ENCODE measurements around the gene TBX20. TPM values are rescaled to one million over a fixed set of nuclear protein-coding genes. Genes with fewer than 3 reads are reported as not detected.

The TBX20 gene
- total RNA-seq, 1 donor from 2014 or later: 1.0 TPM

DNA sequence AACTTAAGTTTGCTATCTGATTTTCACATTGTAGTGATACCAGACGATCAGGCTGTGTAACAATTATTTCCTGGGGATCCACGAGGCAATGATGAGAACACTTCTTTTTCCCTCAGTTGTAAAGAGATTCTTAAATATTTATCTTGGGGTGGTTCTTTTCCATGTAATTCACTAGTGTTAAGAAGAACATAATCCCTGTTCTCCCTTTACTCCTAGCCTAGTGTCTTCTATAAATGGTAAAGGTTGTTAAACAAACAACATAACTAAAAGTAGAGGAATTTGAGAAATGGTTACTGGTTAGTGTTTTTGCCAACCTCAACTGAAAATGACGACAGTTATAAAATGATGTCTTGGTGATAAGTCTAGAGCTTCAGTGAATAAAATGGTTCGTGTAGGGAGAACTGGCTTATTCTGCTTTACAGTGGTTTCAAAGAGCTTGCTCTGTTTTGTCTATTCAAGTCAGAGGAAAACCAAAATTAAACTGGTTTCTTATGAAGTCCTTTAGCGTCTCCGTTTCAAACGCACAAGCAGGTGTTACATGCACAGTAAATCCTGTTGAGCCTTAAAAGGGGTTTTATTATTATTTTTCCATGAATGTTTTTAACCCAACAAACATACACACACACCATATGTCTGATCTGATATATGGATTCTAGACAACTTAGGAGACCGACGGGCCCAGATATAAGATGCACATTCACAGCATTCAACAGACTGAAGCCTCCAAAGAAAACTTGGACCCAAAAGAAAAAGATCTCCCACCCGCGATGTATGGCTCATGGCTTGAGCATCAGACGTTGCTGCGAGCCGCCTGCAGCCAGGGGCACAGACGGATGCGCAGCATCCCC lies 1.1 kb downstream of the TBX20 start:
- no peak for DNase-seq (ENCODE audit: low read depth)
- H3K4me3 ChIP-seq (ENCODE audit: low read depth, low read length): peak overlapping the region; percentile 54

DNA sequence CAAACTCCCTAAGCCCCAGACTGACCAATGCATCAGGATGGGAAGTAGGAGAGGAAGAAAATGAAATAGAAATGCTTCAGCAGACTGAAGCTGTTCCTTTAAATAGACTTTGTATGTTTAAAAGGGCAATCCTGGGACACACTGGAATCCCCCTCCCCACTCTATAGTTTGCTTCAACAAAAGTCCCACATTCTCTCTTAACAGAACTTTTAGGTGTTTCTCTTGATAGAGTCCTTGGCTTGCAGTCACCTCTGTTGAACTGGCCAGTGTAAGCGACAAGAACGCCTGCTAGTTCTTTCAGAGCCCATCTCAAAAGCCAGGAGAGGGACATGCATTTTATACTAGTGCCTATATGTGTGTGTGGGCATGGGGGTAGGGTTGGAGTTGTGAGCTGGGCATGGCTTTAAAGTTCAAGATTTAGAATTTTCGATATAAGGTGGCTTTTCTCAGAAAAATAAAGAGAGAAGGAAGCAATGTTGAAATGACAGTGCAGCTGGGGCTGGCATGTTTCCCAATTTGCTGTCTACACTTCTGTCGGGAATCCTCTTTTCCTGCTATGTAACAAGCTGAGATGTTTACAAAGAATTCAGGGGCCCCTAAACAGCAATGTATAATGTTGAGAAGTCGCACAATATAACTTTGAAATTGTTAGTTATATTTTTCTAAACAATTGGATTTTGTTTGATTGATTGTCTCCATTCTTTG lies 2.1 kb downstream of the TBX20 start:
- TF ChIP-seq, protein P1, sequence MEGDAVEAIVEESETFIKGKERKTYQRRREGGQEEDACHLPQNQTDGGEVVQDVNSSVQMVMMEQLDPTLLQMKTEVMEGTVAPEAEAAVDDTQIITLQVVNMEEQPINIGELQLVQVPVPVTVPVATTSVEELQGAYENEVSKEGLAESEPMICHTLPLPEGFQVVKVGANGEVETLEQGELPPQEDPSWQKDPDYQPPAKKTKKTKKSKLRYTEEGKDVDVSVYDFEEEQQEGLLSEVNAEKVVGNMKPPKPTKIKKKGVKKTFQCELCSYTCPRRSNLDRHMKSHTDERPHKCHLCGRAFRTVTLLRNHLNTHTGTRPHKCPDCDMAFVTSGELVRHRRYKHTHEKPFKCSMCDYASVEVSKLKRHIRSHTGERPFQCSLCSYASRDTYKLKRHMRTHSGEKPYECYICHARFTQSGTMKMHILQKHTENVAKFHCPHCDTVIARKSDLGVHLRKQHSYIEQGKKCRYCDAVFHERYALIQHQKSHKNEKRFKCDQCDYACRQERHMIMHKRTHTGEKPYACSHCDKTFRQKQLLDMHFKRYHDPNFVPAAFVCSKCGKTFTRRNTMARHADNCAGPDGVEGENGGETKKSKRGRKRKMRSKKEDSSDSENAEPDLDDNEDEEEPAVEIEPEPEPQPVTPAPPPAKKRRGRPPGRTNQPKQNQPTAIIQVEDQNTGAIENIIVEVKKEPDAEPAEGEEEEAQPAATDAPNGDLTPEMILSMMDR (IDR thresholded peaks at IDR 0.05; ENCODE audit: insufficient read depth, low read length, poor library complexity, severe bottlenecking): no peak
- H3K4me3 ChIP-seq (ENCODE audit: low read depth, low read length): no peak overlapping the region
- no peak for DNase-seq (ENCODE audit: low read depth)
- H3K27me3 ChIP-seq (ENCODE audit: control insufficient read depth, insufficient read depth, low read length): peaks cover 68% of the 10 kb centered on the region
- H3K36me3 ChIP-seq (ENCODE audit: control insufficient read depth, insufficient read depth, low read length): no peaks in the 10 kb centered on the region

More for the DNA sequence above, 1.1 kb downstream of the TBX20 start:
- H3K36me3 ChIP-seq (ENCODE audit: control insufficient read depth, insufficient read depth, low read length): no peaks in the 10 kb centered on the region
- TF ChIP-seq, protein P1 (IDR thresholded peaks at IDR 0.05; ENCODE audit: insufficient read depth, low read length, poor library complexity, severe bottlenecking): no peak
- peaks cover 76% of the 10 kb centered on the region for H3K27me3 ChIP-seq (ENCODE audit: control insufficient read depth, insufficient read depth, low read length)

DNA sequence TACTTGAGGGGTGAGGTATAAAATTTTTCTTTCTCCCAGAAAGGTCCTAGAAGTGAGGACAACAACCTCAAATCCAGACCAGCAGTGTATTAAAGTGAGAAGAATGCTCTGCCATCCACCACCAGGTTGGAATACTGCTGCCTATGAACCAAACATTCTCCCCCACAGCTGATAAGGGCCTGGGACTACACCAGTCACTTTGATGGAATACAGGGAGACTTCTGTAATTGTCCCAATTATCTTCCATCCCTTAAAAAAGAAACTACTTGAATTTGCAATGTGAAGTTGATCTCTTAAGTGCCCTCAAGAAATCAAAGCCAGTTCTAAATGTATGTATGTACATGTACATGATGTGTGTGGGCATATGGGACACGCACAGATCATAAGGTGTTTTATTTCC lies 3.0 kb downstream of the TBX20 start:
- peaks cover 63% of the 10 kb centered on the region for H3K27me3 ChIP-seq (ENCODE audit: control insufficient read depth, insufficient read depth, low read length)
- TF ChIP-seq, protein P1 (IDR thresholded peaks at IDR 0.05; ENCODE audit: insufficient read depth, low read length, poor library complexity, severe bottlenecking): no peak
- no peak for DNase-seq (ENCODE audit: low read depth)
- H3K36me3 ChIP-seq (ENCODE audit: control insufficient read depth, insufficient read depth, low read length): no peaks in the 10 kb centered on the region
- no peak overlapping the region for H3K4me3 ChIP-seq (ENCODE audit: low read depth, low read length)

DNA sequence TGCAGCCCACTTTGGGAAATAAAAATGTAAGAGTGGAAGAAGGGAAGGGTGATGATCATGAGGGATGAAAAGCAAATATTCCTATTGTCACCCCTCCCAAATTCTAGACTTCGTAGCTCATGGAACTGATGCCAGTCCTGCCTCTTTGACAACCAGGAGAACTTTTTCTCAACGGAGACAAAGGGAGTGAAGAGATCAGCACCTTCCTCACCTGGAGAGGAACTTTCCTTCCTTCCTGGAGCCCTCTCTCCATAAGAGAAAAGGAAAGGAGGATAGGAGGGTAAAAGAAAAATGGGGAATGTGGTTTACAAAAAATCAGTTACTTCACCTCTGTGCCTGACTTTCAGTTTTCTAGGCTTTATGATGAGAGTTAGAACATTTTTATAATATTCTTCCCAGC lies 3.4 kb downstream of the TBX20 start:
- no peak for DNase-seq (ENCODE audit: low read depth)
- Histone ChIP-seq H3K36me3 (ENCODE audit: control insufficient read depth, insufficient read depth, low read length) (no peaks in the 10 kb centered on the region), H3K4me3 (ENCODE audit: low read depth, low read length) (no peak overlapping the region), H3K27me3 (ENCODE audit: control insufficient read depth, insufficient read depth, low read length) (peaks cover 59% of the 10 kb centered on the region)
- TF ChIP-seq, protein P1 (IDR thresholded peaks at IDR 0.05; ENCODE audit: insufficient read depth, low read length, poor library complexity, severe bottlenecking): no peak

DNA sequence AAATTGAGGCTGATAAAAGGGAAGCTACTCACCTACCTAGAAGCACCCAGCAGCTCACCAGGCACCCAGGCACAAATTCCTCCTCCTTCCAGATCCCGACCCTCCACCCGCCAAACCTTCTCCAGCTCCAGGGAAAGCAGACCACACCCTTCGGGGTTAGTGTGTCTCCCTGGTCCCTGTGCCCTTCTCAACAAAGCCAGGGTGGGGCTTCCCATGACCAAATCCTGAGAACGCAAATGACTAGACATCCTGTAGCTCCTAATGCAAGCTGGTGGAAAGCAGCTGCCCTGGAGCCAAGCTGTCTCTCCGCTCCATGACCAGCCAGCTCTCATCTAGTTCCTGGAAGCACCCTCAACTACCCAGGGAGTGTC lies 4.4 kb downstream of the TBX20 start:
- Histone ChIP-seq H3K36me3 (ENCODE audit: control insufficient read depth, insufficient read depth, low read length) (no peaks in the 10 kb centered on the region), H3K4me3 (ENCODE audit: low read depth, low read length) (no peak overlapping the region), H3K27me3 (ENCODE audit: control insufficient read depth, insufficient read depth, low read length) (peaks cover 51% of the 10 kb centered on the region)
- TF ChIP-seq, protein P1 (IDR thresholded peaks at IDR 0.05; ENCODE audit: insufficient read depth, low read length, poor library complexity, severe bottlenecking): no peak
- DNase-seq (ENCODE audit: low read depth): no peak
